PC-9 (cell line): Measurements from ENCODE around the gene CFAP92. TPM values are rescaled to one million over a fixed set of nuclear protein-coding genes. Genes with fewer than 3 reads are reported as not detected.

ENCODE experiments used
- BruUV-seq: library from RNA; stranded (reverse); fragments of 400-500 nt; replicated peaks from 2 replicates; lab custom pipeline; 2021; lab: Mats Ljungman, UMichigan
- CTCF ChIA-PET: fragments of 300-600 bp; sonication (Branson Sonifier 250); formaldehyde crosslinking; loops from one replicate; lab custom pipeline; 2022; ENCODE audit warnings: antibody characterized with exemption; lab: Charles Lee
- POLR2A ChIA-PET: fragments of 300-600 bp; sonication (Branson Sonifier 250); formaldehyde crosslinking; loops from one replicate; lab custom pipeline; 2022; ENCODE audit warnings: antibody characterized with exemption; ENCODE audit not compliant: unreplicated experiment; lab: Charles Lee
- DNase-seq, 2 experiments: peaks; one replicate each; pipeline versions ENCODE4 v3.0.0 to v3.0.0-alpha.2; 2015 to 2022; ENCODE audit warnings: mixed read lengths in 1 of 2
- H2AFZ ChIP-seq: fragments of 200-600 bp; sonication (generic); 2 replicates; pipeline ENCODE4 v1.8.1; 2017; ENCODE audit warnings: antibody characterized with exemption
- H3F3A ChIP-seq: fragments of 200-600 bp; sonication (generic); 2 replicates; pipeline ENCODE4 v1.8.1; 2017; ENCODE audit warnings: antibody characterized with exemption, mild to moderate bottlenecking, low read depth; ENCODE audit not compliant: insufficient read depth
- H3K27ac ChIP-seq: fragments of 200-600 bp; sonication (generic); 2 replicates; pipeline ENCODE4 v1.6.1; 2016; ENCODE audit warnings: mixed run types
- H3K27me3 ChIP-seq: fragments of 200-600 bp; sonication (generic); 2 replicates; pipeline ENCODE4 v1.6.1; 2016; ENCODE audit warnings: low read depth, mixed run types; ENCODE audit not compliant: insufficient read depth
- H3K36me3 ChIP-seq: fragments of 200-600 bp; sonication (generic); 2 replicates; pipeline ENCODE4 v1.6.1; 2016; ENCODE audit warnings: low read depth, mixed run types
- H3K4me1 ChIP-seq: fragments of 200-600 bp; sonication (generic); replicated peaks from 2 replicates; pipeline ENCODE4 v1.6.1; 2016; ENCODE audit warnings: mixed run types; ENCODE audit not compliant: insufficient read depth
- H3K4me2 ChIP-seq: fragments of 200-600 bp; sonication (generic); 2 replicates; pipeline ENCODE4 v1.6.1; 2017; ENCODE audit warnings: mixed run types
- H3K4me3 ChIP-seq: fragments of 200-600 bp; sonication (generic); 2 replicates; pipeline ENCODE4 v1.6.1; 2016; ENCODE audit warnings: mixed run types
- H3K79me2 ChIP-seq: fragments of 200-600 bp; sonication (generic); 2 replicates; pipeline ENCODE4 v1.6.1; 2017; ENCODE audit warnings: low read depth, mixed run types
- H3K9me2 ChIP-seq: fragments of 200-600 bp; sonication (generic); 2 replicates; pipeline ENCODE4 v1.8.1; 2017; ENCODE audit warnings: mild to moderate bottlenecking; ENCODE audit not compliant: insufficient read depth
- H3K9me3 ChIP-seq: fragments of 200-600 bp; sonication (generic); 2 replicates; pipeline ENCODE4 v1.8.1; 2016; ENCODE audit warnings: low read depth; ENCODE audit not compliant: insufficient read depth
- H4K20me1 ChIP-seq: fragments of 200-600 bp; sonication (generic); 2 replicates; pipeline ENCODE4 v1.8.1; 2017; ENCODE audit not compliant: insufficient read depth
- EZH2 ChIP-seq: fragments of 200-600 bp; sonication (generic); IDR thresholded peaks from 2 replicates; pipeline ENCODE4 v1.8.0; 2017; ENCODE audit warnings: antibody characterized with exemption, low read depth
- intact Hi-C: fragments of 100-400 bp; cut with micrococcal nuclease; formaldehyde crosslinking; loops from one replicate; pipeline ENCODE4 v1.10.0; 2022; ENCODE audit not compliant: unreplicated experiment
- total RNA-seq: library from RNA; stranded (reverse); gene quantifications from 2 replicates; pipeline ENCODE4 v1.2.3, GENCODE V29; 2021
- TF ChIP-seq, protein P1 (sequence below): fragments of 200-600 bp; sonication (generic); conservative IDR thresholded peaks from 2 replicates; pipeline ENCODE4 v1.6.1; 2017; ENCODE audit warnings: mixed run types, antibody characterized with exemption, mild to moderate bottlenecking, moderate library complexity

CFAP92 gene
- total RNA-seq, 1 experiment from 2014 or later: 4.3 TPM

- ChIA-PET CTCF (no interaction called here), POLR2A (no interaction called here)
- no peak for DNase-seq
- H3K27ac ChIP-seq: no peak overlapping the region
- no peak overlapping the region for H2AFZ ChIP-seq
- H3K4me2 ChIP-seq: no peak overlapping the region
- no peaks in the 10 kb centered on the region for H3K4me1 ChIP-seq
- peaks cover 21% of the 10 kb centered on the region; the same call in 1 of the 2 replicates for H3K36me3 ChIP-seq
- H3K4me3 ChIP-seq: no peak overlapping the region
- no peaks in the 10 kb centered on the region for H3K27me3 ChIP-seq
- no peaks in the 10 kb centered on the region for H4K20me1 ChIP-seq
- no TSS peak for BruUV-seq
- no peaks in the 10 kb centered on the region for H3K79me2 ChIP-seq
- no peaks in the 10 kb centered on the region for H3K9me2 ChIP-seq
- H3K9me3 ChIP-seq: no peaks in the 10 kb centered on the region
- H3F3A ChIP-seq: no peaks in the 10 kb centered on the region
- TF ChIP-seq EZH2: no peak
- TF ChIP-seq, protein P1, sequence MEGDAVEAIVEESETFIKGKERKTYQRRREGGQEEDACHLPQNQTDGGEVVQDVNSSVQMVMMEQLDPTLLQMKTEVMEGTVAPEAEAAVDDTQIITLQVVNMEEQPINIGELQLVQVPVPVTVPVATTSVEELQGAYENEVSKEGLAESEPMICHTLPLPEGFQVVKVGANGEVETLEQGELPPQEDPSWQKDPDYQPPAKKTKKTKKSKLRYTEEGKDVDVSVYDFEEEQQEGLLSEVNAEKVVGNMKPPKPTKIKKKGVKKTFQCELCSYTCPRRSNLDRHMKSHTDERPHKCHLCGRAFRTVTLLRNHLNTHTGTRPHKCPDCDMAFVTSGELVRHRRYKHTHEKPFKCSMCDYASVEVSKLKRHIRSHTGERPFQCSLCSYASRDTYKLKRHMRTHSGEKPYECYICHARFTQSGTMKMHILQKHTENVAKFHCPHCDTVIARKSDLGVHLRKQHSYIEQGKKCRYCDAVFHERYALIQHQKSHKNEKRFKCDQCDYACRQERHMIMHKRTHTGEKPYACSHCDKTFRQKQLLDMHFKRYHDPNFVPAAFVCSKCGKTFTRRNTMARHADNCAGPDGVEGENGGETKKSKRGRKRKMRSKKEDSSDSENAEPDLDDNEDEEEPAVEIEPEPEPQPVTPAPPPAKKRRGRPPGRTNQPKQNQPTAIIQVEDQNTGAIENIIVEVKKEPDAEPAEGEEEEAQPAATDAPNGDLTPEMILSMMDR: no peak
- intact Hi-C loops: no loop called here
Measured at GRCh38 chr3:128895843-128896697, 97.8 kb downstream of the CFAP92 start.

GRCh38 chr3:128889139-128889894, 104.6 kb downstream of the CFAP92 start:
- BruUV-seq: no TSS peak
- POLR2A ChIA-PET: no interaction called here
- no peaks in the 10 kb centered on the region for H3K9me2 ChIP-seq
- DNase-seq: no peak
- H3K27ac ChIP-seq: no peak overlapping the region
- H3K79me2 ChIP-seq: peaks cover 12% of the 10 kb centered on the region; the same call in 1 of the 2 replicates
- no peaks in the 10 kb centered on the region for H3K4me1 ChIP-seq
- no peak overlapping the region for H2AFZ ChIP-seq
- H3K27me3 ChIP-seq: no peaks in the 10 kb centered on the region
- H3K4me2 ChIP-seq: no peak overlapping the region
- intact Hi-C loops: no loop called here
- no peak for TF ChIP-seq EZH2
- TF ChIP-seq, protein P1: no peak
- peaks cover 3% of the 10 kb centered on the region; the same call in 1 of the 2 replicates for H3K36me3 ChIP-seq
- no peaks in the 10 kb centered on the region; the same call in 1 of the 2 replicates for H3F3A ChIP-seq
- H3K4me3 ChIP-seq: no peak overlapping the region
- no peaks in the 10 kb centered on the region for H3K9me3 ChIP-seq
- H4K20me1 ChIP-seq: no peaks in the 10 kb centered on the region; the same call in 1 of the 2 replicates
- CTCF ChIA-PET: interaction anchor here (1.2 kb wide), 1 partner anchor 209 kb away, joined by 3 read pairs; no protein-coding TSS in a partner anchor

DNA sequence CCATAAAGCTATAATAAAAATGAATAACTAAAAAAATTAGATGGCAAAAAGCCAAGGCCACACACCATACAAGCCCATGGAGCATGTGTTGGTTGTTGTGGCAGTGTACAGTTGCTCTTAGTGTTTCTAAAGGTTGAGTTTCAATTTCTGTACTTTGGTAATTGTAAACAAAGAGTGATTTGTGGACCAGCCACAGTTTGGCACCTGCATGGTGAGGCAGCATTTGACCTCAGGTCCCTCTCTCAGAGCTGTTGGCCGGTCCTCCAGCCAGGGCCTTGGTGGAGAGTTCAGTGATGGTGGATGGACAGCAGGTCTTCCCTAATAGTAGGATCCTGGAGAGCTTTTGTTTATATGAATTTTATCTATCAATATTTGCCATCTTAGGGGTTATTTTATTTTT, 108.9 kb downstream of the CFAP92 start:
- POLR2A ChIA-PET: no interaction called here
- H3K4me1 ChIP-seq: peaks cover 9% of the 10 kb centered on the region; the same call in 1 of the 2 replicates

More for the DNA sequence above, 108.9 kb downstream of the CFAP92 start:
- Histone ChIP-seq H3K9me3 (no peaks in the 10 kb centered on the region), H3K9me2 (no peaks in the 10 kb centered on the region), H4K20me1 (peaks cover 6% of the 10 kb centered on the region), H3K79me2 (peaks cover 49% of the 10 kb centered on the region), H3K27ac (no peak overlapping the region), H2AFZ (no peak overlapping the region), H3K27me3 (no peaks in the 10 kb centered on the region), H3F3A (no peaks in the 10 kb centered on the region; the same call in 1 of the 2 replicates), H3K4me2 (no peak overlapping the region), H3K36me3 (peaks cover 5% of the 10 kb centered on the region), H3K4me3 (no peak overlapping the region)
- TF ChIP-seq EZH2: no peak
- TF ChIP-seq, protein P1: no peak
- CTCF ChIA-PET: no interaction called here
- no TSS peak for BruUV-seq
- intact Hi-C loops: no loop called here
- no peak for DNase-seq
